HG03097 (cell line): ENCODE data around the gene SLC37A4.
A peak's percentile ranks its signal among the peaks of the same experiment; 100 is the strongest.
"Not testable (repeated sequence)": the region's sequence is repeated elsewhere in the genome, so short reads cannot be mapped to it uniquely, and the experiment has no call there.

Source experiments
- ATAC-seq: cut with Tn5 transposase; IDR thresholded peaks from one replicate; pipeline ENCODE4 v1.9.1; 2021; ENCODE audit not compliant: unreplicated experiment, low FRiP score

Gene SLC37A4

DNA sequence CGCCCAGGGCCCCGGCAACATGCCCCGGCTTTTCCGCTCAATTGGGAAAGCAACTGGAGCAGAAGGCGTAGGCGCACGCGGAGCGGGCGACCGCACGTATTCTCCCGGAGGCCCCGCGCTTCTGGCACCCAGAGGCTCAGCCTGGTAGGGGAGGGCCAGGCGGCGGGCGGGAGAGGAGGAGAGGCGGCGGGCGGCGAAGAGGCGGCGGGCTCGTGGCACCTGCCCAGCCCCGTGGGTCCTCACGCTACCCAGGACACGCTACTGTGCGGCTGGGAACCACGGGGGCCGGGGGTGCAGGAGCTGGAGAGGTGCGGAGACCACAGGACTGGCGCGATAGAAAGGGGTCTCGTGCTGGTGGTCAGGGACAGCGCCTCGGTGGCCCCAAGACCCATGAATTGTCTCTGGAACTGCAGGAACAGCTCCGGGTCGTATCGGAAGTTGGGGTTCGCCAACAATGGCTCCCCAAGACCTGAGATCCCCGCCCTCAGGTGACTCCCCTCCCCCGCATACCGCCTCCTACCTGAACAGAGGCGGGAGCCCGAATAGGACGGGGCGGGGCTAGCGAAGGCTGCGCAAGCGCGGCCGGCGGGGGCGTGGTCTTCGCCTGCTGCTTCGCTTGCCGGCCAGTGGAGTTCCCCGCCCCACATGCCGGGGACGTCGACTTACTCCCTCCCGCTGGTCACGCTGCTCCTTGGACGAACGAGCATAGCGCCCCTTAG, at the start of gene SLC37A4:
SLC37A4 (minus strand) TSS at position 549 of the 719 bp plus-strand sequence.
- peak; percentile 75 for ATAC-seq

DNA sequence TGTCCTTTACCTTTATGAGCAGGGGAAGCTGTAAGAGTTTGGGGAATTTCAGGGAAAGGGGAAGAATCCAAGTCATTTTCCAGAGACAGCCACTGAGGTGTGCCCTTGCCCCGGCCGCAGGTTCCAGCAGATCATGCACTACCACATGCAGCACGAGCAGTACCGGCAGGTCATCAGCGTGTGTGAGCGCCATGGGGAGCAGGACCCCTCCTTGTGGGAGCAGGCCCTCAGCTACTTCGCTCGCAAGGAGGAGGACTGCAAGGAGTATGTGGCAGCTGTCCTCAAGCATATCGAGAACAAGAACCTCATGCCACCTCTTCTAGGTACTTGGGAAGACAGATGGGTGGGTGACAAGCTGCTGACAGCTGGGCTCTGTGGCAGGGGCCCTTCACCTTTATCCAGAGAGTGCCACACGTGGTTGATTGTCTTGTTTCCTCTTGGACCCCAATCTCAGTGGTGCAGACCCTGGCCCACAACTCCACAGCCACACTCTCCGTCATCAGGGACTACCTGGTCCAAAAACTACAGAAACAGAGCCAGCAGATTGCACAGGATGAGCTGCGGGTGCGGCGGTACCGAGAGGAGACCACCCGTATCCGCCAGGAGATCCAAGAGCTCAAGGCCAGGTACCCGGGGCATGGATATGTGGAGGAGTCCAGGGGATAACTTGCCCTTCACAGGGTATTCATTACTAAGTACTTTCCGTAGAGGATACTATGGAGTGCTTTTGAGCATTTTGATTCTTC, 48.2 kb upstream of the SLC37A4 start:
- no peak for ATAC-seq

DNA sequence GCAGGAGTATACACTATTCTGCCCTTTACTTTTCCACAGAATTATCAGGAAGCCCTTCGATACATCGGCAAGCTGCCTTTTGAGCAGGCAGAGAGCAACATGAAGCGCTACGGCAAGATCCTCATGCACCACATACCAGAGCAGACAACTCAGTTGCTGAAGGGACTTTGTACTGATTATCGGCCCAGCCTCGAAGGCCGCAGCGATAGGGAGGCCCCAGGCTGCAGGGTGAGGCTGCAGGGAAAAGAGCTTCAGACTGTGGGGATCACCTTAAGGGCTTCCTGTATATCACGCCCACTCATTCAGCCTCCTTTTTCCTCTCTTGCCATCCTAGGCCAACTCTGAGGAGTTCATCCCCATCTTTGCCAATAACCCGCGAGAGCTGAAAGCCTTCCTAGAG, 47.2 kb upstream of the SLC37A4 start:
- no peak for ATAC-seq

DNA sequence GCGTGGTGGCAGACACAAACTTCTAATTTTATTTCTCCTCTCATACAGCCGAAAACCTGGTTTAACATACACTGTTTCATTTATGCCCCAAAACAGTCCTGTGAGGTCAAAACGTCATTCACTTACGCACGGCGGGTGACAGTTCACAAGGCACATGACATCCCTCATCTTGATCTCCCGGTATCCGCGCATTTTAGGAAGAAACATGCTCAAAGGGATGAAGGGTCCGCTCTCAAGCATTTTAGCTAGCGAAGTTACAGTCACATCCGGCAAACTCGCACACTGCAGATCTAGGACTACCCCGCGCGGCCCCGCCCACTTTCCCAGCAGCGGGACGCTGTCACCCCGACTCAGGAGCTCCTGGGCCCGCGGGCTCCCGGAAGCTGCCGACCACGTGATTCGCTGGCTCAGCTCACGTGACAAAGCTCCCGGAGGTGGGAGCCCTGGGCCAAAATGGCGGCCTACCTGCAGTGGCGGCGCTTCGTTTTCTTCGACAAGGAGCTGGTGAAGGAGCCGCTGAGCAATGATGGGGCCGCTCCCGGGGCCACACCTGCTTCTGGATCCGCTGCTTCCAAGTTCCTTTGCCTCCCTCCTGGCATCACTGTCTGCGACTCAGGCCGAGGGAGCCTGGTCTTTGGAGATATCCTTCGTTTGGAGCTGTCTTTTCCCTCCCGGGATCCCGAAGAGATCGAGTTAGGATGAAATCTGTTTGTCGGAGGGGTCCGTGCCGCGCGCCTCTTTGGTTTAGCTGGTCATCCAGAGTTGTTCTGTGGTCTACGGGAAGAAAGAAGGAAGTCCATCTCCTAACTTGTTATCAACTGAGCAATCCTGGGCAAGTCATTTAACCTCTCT, 36.9 kb upstream of the SLC37A4 start, which contains the start of gene VPS11:
VPS11 (plus strand) TSS at position 448 of the 852 bp plus-strand sequence; CDS start at position 454, 6 bp downstream.
- ATAC-seq = peak; percentile 84

DNA sequence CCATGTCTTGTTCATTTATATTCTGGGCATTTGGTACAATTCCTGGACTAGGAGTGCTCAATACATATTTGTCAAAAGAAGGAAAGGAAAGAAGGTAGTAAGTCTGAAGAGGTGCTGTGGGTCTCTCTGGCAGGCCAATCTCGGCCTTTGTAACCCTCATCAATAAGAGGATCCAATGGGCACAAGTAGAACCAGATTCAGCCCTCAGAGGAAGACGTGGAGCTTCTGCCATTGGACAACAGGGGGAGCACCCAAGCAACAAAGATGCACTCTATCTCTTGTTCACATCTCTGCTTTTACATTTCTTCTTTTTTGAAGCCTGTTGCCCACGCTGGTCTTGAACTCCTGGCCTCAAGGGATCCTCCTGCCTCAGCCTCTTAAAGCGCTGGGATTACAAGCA, 34.7 kb upstream of the SLC37A4 start:
- no peak for ATAC-seq

DNA sequence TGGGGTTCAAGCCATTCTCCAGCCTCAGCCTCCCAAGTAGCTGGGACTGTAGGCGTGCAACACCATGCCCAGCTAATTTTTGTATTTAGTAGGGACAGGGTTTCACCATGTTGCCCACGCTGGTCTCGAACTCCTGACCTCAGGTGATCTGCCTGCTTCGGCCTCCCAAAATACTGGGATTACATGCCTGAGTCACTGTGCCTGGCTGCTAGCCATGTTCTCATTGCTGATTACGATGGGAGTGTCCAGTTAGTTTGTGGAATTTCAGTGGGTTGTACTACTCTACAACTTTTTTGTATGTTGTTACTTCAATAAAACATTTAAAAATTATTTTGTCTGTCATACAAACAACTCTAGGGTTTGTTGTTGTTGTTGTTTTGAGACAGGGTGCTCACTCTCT, 32.1 kb upstream of the SLC37A4 start:
- no peak for ATAC-seq

DNA sequence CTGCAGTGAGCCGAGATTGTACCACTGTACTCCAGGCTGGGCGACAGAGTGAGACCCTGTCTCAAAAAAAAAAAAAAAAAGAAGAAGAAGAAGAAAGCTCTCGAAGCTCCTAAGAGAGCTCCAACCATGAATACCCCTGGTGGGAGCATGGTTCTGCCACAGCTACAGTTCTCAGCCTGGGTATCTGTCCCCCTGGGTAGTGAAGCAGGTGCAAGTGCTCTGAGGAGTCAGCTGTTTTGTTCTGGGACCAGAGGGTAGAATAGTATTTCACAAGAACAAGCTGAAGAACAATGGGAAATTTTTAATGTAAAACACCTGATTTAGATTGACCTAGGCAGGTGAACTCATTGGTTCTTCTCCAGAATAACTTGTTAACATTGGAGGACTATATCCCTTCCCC, 30.6 kb upstream of the SLC37A4 start:
- no peak for ATAC-seq

DNA sequence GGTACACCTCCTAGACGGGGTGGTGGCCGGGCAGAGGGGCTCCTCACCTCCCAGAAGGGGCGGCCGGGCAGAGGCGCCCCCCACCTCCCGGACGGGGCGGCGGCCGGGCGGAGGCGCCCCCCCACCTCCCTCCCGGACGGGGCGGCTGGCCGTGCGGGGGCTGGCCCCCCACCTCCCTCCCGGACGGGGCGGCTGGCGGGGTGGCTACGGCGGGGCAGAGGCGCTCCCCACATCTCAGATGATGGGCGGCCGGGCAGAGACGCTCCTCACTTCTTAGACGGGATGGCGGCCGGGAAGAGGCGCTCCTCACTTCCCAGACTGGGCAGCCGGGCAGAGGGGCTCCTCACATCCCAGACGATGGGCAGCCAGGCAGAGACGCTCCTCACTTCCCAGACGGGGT, 28.5 kb upstream of the SLC37A4 start:
- not testable (repeated sequence) for ATAC-seq

DNA sequence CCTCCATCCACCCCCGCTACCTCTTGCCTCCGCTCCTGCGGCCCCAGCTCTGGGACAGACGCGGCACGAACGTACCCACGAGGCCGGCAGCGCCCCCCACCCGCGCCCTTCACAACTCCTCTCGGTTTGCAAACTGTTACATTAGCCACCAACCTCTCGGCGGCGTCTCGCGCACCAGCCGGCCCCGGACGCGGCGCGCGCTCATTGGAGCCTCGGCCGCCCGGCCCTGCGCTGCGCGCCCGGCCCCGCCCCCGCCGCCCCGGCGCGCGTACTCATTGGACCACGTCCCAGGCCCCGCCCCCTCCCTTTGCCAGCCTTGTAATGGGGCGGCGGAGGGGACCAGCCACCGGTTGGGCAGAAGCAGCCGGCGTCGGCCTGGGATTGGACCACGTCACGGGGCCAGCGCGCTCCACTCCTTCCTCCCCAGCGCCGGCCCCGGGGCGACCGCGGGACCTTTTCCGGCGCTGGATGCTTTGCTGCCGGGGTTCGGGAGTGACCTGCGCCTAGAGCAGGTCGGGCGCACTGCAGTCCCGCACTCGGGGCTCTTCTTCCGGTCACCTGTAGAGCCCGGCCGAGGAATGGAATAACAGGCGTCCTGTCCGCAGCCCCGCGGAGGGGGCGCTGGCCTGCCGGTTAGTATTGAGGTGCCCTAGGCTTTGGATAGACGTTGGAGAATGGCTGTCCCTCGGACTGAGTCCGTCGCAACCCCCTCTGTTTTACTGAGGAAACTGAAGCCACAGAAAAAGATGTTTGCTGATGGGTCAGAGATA, 26.5 kb upstream of the SLC37A4 start, which contains the start of gene HYOU1:
HYOU1 (minus strand) TSS at position 206 of the 770 bp plus-strand sequence. CDS start 1,045 bp downstream, outside the sequence.
- ATAC-seq = peak; percentile 91

DNA sequence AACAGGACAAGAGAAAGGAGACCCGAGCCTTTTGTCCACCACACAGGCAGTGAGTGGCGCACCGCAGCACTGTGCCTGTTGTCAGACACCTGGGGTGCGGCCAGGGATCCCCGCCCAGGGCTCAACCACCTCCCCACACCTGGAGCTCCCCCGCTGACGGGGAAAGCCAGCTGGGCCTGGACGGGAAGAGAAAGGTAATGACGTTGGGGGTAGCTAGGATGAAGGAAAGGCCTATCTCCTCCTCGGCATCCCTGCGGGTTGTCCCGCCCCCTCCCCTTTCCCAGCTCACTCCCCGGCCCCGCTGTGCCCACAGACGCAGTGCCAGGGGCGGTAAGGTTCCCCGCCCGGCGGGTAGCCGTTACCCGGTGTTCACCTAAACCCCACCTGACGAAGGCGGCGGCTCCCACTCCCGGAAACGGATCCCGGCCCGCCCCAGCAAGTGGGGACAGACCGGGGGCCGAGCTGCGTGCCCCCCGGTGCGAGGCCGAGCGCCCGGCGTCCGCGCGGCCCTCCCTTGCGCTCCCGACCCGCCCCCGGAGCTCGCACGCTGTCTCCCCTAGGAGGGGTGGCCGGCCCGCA, 25.8 kb upstream of the SLC37A4 start:
- peak; percentile 0 for ATAC-seq

DNA sequence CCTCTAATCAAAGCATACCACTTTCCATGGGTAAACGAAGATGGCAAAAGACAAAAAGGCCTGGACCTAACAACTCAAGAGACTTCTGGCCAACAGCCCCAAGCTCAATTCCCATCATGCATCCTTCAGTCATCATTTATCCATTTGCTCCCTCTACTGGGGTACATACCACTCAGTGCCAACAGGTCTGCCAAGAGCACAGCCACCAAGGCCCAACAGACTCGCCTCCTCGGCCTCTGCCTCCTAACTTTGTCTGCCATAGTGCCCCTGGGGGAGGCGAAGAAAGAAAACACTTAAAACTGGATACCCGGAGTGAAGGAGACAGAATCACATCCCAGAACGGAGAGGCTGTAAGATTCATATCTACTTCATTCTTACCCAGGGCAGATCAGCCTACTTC, 25.2 kb upstream of the SLC37A4 start:
- ATAC-seq = no peak

DNA sequence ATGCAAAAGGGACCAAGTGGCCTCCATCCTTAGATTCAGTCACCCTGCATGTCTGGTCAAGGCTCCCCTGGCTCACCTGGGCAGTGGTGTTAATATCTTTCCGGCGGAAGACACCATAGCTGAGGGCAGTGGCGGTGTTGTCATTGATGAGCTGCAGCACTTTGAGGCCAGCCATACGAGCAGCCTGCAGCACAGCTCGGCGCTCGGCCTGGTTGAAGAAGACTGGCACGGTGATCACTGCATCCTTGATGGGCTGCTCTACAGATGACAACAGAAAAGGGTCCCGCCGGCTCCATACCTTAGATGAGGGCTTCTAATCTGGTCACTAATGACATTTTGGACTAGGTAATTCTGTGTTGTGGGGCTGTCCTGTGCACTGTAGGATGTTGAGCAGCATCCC, 23.7 kb upstream of the SLC37A4 start:
- ATAC-seq = no peak

DNA sequence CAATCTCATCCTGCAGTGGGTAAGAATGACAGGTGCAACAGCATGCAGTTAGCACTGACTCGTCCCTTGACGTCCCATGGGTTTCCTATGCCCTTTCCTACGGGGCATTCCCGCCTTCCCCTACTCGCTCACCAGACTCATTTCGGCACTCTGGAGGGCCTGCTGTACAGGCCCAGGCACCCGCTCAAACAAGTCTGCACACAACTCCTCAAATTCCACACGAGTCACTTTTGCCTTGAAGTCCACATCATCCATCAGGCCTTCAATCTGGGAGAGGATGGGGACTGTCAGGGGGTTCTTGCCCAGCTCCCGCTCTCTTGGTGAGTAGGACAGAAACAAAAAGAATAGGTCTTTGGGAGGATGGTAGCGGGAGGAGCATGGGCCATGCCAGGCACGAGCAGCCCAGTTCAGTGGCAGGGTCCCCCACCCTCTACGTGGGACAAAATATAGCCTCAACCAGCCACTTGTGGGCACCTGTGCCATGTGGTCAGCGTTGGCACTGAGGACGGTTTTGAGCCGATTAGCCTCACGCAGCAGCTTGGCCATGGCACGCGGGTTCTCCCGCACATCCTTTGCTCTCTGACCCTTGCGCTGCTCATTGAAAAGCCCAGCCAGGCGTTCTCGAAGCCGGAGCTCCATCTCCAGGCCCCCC, 21.6 kb upstream of the SLC37A4 start:
- ATAC-seq = no peak

DNA sequence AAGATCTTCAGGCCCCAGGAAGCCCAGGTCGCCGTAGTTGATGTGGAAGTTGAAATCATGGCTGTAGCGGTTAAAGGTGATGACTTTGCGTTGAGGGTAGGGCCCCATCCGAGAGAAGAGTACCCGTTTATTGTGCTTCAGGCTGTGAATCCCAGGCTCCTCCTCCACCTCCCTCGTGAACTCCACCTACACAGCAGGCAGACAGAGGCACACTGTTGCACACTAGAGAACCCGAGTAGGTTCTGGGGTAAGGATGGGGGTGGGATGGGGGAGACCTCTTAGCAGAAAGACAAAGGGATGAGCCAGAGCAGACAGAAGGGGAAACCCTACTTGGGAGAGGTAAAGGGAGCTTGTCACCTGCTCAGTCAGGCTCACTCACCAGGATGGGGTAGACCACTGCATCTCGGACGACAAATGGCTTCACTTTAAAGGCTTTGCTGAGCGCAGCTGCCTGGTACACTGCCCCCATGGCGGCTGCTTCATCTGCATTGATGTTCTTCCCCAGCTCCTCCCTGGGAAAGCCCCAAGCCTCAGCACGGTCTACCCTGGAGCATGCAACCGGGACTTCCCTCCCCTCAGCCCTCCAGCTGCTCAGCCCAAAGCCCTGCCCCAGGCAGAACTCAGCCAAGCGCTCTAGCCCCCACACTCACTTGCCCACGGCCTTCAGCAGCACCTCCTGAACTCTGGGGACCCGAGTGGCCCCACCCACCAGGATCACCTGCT, 20.9 kb upstream of the SLC37A4 start:
- ATAC-seq = no peak

DNA sequence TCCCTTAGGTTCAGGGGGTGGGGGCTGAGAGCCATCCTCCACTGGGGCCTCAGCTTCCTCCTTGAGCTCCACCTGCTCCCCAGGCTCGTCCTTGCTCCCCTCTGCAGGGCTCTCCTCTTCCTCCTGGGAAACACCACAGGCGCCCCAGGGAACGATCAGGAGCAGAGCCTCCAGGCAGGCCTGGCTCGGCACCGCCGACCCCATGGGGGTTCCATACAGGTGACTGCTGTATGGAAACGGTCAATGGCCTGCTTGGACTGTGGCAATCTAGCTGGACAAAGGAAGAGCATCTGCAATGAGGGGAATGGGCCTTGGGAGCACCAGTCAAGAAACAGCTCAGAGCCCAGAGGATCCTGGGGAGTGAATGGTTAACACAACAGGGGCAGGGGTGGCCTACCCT, 18.4 kb upstream of the SLC37A4 start:
- ATAC-seq = no peak

DNA sequence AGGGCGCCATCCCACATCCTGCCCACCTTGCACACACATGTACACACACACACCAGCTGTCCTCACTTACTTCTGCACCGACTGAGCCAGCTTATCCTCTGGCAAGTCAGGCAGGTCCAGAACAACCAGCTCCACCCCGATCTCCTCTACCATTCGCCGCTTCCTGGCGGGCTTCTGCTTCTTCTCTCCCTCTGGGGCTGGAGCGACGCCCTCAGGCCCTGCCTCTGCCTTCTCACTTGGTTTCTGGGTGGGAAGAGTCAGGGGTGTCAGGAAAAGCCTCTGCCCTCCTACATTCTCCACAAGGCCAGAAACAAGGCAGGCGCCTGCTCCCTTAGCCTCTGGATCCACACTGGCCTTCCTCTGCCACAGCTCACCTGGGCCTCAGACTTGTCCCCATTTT, 18.0 kb upstream of the SLC37A4 start:
- ATAC-seq = no peak

DNA sequence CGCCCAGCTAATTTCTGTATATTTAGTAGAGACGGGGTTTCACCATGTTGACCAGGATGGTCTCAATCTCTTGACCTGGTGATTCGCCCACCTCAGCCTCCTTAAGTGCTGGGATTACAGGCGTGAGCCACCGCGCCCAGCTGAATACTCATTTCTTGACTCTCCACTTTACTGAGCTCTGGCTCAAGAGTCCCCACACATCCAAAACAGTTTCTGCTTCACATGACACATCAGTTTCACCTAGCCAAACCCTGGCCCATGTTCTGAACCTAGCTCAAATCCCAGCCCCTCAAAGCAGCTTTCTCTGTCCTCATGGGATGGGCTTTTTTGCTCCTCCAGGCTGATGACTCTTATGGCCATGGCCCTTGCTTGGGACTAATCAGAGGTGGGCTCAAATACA, 16.5 kb upstream of the SLC37A4 start:
- ATAC-seq = no peak

DNA sequence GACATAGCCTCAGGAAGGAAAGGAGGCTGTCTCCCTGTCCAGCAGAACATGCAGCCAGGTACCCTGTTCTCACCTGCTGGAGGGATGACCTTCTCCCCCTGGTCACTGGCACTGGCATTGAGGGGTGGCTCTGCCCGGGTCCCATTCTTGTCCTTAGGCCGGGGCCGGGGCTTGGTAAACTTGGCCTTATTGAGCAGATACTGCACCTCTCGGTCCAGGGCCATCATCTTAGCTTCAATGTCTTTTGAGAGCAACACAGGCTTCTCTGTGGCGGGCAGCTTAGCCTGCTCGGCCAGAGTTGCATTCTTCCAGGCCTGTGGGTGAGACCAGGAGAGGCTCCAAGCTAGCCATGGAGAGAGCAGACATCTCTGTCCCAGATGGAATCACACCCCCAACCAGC, 15.8 kb upstream of the SLC37A4 start:
- ATAC-seq = no peak

DNA sequence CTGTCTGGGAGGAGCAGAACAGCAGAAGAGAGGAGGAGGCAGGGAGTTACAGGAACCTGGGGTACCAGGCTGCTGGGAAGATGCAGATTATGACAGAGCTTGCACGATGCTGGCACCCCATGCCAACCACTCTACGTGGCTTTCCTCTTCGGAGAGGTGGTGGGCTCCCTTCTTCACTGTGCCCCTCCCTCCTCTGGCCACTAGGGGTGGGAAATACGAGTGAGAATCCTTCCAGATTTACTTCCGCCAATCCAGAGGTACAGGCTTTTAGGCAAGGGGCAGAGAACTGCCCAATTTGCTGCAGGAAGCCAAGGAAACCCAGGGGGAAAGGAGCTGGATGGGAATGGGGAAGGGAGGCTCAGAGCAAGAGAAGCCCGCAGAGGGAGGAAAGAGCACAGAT, 14.0 kb upstream of the SLC37A4 start:
- ATAC-seq = no peak
